Neuronal stem cell (in vitro differentiated cells): ENCODE results near the gene CLDN18.

Source experiments
- DNase-seq: peaks from one replicate; pipeline ENCODE4 v3.0.0-alpha.2; 2013; ENCODE audit warnings: low spot score
- H2AFZ ChIP-seq: one replicate; pipeline ENCODE4 v1.6.1; 2013; ENCODE audit warnings: mild to moderate bottlenecking, low read length, inconsistent platforms
- H2AK5ac ChIP-seq: 2 replicates; pipeline ENCODE4 v1.6.1; 2013; ENCODE audit warnings: low read depth, mild to moderate bottlenecking, inconsistent platforms, low read length, moderate library complexity, mixed read lengths
- H2BK120ac ChIP-seq: 2 replicates; pipeline ENCODE4 v1.6.1; 2013; ENCODE audit warnings: low read depth, mild to moderate bottlenecking, inconsistent platforms, low read length, moderate library complexity, mixed read lengths
- H2BK12ac ChIP-seq: one replicate; pipeline ENCODE4 v1.6.1; 2013; ENCODE audit warnings: low read length, inconsistent platforms
- H2BK15ac ChIP-seq: 2 replicates; pipeline ENCODE4 v1.6.1; 2013; ENCODE audit warnings: mild to moderate bottlenecking, low read length, inconsistent platforms, mixed read lengths
- H2BK5ac ChIP-seq: one replicate; pipeline ENCODE4 v1.6.1; 2013; ENCODE audit warnings: inconsistent platforms, mild to moderate bottlenecking, low read length, moderate library complexity
- H3K14ac ChIP-seq: one replicate; pipeline ENCODE4 v1.6.1; 2013; ENCODE audit warnings: low read length, inconsistent platforms
- H3K18ac ChIP-seq: 2 replicates; pipeline ENCODE4 v1.6.1; 2013; ENCODE audit warnings: low read length, inconsistent platforms
- H3K23ac ChIP-seq: 2 replicates; pipeline ENCODE4 v1.6.1; 2013; ENCODE audit warnings: low read depth, mild to moderate bottlenecking, mixed read lengths, low read length, inconsistent platforms; ENCODE audit not compliant: poor library complexity
- H3K27ac ChIP-seq: replicated peaks from 3 replicates; pipeline ENCODE4 v1.5.1; 2013; ENCODE audit warnings: low read length, inconsistent platforms
- H3K27me3 ChIP-seq, 3 experiments: 2 replicates each; pipeline ENCODE4 v1.6.1; 2013; ENCODE audit warnings: low read length in 3 of 3, mild to moderate bottlenecking in 2 of 3, inconsistent platforms in 1 of 3, low read depth in 1 of 3, mixed read lengths in 1 of 3, moderate library complexity in 1 of 3; ENCODE audit not compliant: control insufficient read depth in 3 of 3, insufficient read depth in 3 of 3
- H3K36me3 ChIP-seq, 2 donors: replicated peaks in 1 of 2; 2 replicates each; pipeline ENCODE4 v1.6.1; 2013; ENCODE audit warnings: low read length in 2 of 2; ENCODE audit not compliant: control insufficient read depth in 2 of 2, insufficient read depth in 2 of 2
- H3K4ac ChIP-seq: 2 replicates; pipeline ENCODE4 v1.6.1; 2013; ENCODE audit warnings: inconsistent platforms, mild to moderate bottlenecking, low read length, moderate library complexity
- H3K4me1 ChIP-seq, 2 donors: 1 replicate in 1 of 2; 2 replicates in 1 of 2; pipeline ENCODE4 v1.6.1; 2013; ENCODE audit warnings: low read length in 2 of 2, low read depth in 1 of 2; ENCODE audit not compliant: control insufficient read depth in 2 of 2, insufficient read depth in 1 of 2
- H3K4me2 ChIP-seq: one replicate; pipeline ENCODE4 v1.6.1; 2013; ENCODE audit warnings: mild to moderate bottlenecking, low read length, inconsistent platforms; ENCODE audit not compliant: insufficient read depth, poor library complexity, severe bottlenecking
- H3K4me3 ChIP-seq, 2 donors: 2 replicates each; pipeline ENCODE4 v1.5.1; 2013; ENCODE audit warnings: low read length in 2 of 2, mild to moderate bottlenecking in 2 of 2, inconsistent platforms in 1 of 2, moderate library complexity in 1 of 2
- H3K79me1 ChIP-seq: one replicate; pipeline ENCODE4 v1.6.1; 2013; ENCODE audit warnings: low read depth, mild to moderate bottlenecking, inconsistent platforms, low read length, moderate library complexity
- H3K9ac ChIP-seq: one replicate; pipeline ENCODE4 v1.6.1; 2013; ENCODE audit warnings: mild to moderate bottlenecking, low read depth, low read length, inconsistent platforms; ENCODE audit not compliant: poor library complexity
- H3K9me3 ChIP-seq, 2 donors: replicated peaks in 1 of 2; 2 replicates each; pipeline versions ENCODE3 to v1.6.1; 2013; ENCODE audit warnings: low read length in 2 of 2, mild to moderate bottlenecking in 2 of 2, inconsistent platforms in 1 of 2, low read depth in 1 of 2, mixed read lengths in 1 of 2, moderate library complexity in 1 of 2; ENCODE audit not compliant: control insufficient read depth in 2 of 2, insufficient read depth in 1 of 2
- H4K8ac ChIP-seq: one replicate; pipeline ENCODE4 v1.6.1; 2013; ENCODE audit warnings: low read depth, mild to moderate bottlenecking, inconsistent platforms, low read length, moderate library complexity
- H4K91ac ChIP-seq: one replicate; pipeline ENCODE4 v1.6.1; 2013; ENCODE audit warnings: low read length, low read depth, mild to moderate bottlenecking, inconsistent platforms; ENCODE audit not compliant: poor library complexity
- WGBS, 2 donors: extraction: QIAGEN DNeasy Blood & Tissue Kit; methylation state at CpG; one replicate each; pipeline ENCODE4 v1.1.7; 2013; ENCODE audit warnings: missing lambda C conversion rate in 2 of 2, mixed read lengths in 1 of 2; ENCODE audit not compliant: insufficient read length in 2 of 2, insufficient replicate concordance in 1 of 2; ENCODE audit errors: extremely low coverage in 2 of 2; 5-methylcytosine and 5-hydroxymethylcytosine counted together

The CLDN18 gene

GRCh38 chr3:138034918-138035317, 25.0 kb downstream of the CLDN18 start:
- no peak overlapping the region for H2BK15ac ChIP-seq
- no peak overlapping the region for H2BK5ac ChIP-seq

DNA sequence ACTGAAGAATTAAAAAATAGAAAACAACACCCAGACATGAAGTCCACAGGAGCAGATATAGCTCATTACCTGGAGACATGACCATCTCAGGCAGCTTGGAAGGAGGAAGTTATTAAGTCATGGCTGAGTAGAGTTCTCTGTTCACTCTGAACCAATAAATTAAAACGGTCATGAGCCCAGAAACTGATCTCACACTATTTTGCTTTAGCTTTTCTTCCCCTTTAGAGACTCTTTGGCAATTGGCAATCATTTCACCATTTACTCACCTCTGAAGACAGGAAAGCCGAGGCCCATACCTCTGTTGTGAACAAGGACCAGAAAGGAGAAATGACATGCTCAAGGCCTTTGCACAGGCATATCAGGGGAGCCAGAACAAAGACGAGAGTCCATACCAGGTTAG, 26.6 kb downstream of the CLDN18 start:
- H2AFZ ChIP-seq: no peak overlapping the region
- no peaks in the 10 kb centered on the region for H3K36me3 ChIP-seq
- no peak for DNase-seq
- H3K27ac ChIP-seq: no peak overlapping the region
- WGBS, 2 donors: no CpG with 5 or more reads among the region's 3 CpGs
- H3K4me3 ChIP-seq: no peak overlapping the region
- H2AK5ac ChIP-seq: no peak overlapping the region
- H3K79me1 ChIP-seq: no peaks in the 10 kb centered on the region
- no peaks in the 10 kb centered on the region for H3K9me3 ChIP-seq
- no peak overlapping the region for H2BK15ac ChIP-seq
- H4K91ac ChIP-seq: no peak overlapping the region
- H3K4ac ChIP-seq: no peak overlapping the region
- H4K8ac ChIP-seq: no peak overlapping the region
- no peak overlapping the region for H3K18ac ChIP-seq
- H3K4me1 ChIP-seq: peaks cover 0 to 5% of the 10 kb centered on the region in 2 donors
- peak overlapping the region; percentile 50 for H3K14ac ChIP-seq
- no peak overlapping the region for H3K23ac ChIP-seq
- no peak overlapping the region for H2BK12ac ChIP-seq
- no peak overlapping the region for H2BK120ac ChIP-seq
- no peaks in the 10 kb centered on the region for H3K27me3 ChIP-seq
- H2BK5ac ChIP-seq: no peak overlapping the region
- H3K4me2 ChIP-seq: no peak overlapping the region
- H3K9ac ChIP-seq: no peak overlapping the region

More at GRCh38 chr3:138034918-138035317, 25.0 kb downstream of the CLDN18 start:
- H3K18ac ChIP-seq: no peak overlapping the region
- no peak overlapping the region for H3K23ac ChIP-seq
- no peak overlapping the region for H3K4me2 ChIP-seq
- no peak overlapping the region for H3K4ac ChIP-seq
- no peak overlapping the region for H2AK5ac ChIP-seq
- no CpG with 5 or more reads among the region's 1 CpG for WGBS, 2 donors
- no peaks in the 10 kb centered on the region for H3K79me1 ChIP-seq
- no peak overlapping the region for H2BK120ac ChIP-seq
- no peak overlapping the region for H2BK12ac ChIP-seq
- no peak overlapping the region for H3K27ac ChIP-seq
- H2AFZ ChIP-seq: no peak overlapping the region
- no peaks in the 10 kb centered on the region for H3K27me3 ChIP-seq
- no peak for DNase-seq
- no peak overlapping the region for H3K9ac ChIP-seq
- no peak overlapping the region for H4K8ac ChIP-seq
- H3K36me3 ChIP-seq: peaks cover 2 to 9% of the 10 kb centered on the region in 2 donors
- no peak overlapping the region for H3K14ac ChIP-seq
- no peak overlapping the region for H4K91ac ChIP-seq
- no peaks in the 10 kb centered on the region for H3K9me3 ChIP-seq
- H3K4me1 ChIP-seq: peaks cover 0 to 5% of the 10 kb centered on the region in 2 donors
- no peak overlapping the region for H3K4me3 ChIP-seq

GRCh38 chr3:138038725-138039462, 28.9 kb downstream of the CLDN18 start:
- no peak overlapping the region for H2BK120ac ChIP-seq
- H3K23ac ChIP-seq: no peak overlapping the region
- H3K4ac ChIP-seq: no peak overlapping the region
- H2BK12ac ChIP-seq: no peak overlapping the region
- H4K8ac ChIP-seq: no peak overlapping the region
- no peak overlapping the region for H3K14ac ChIP-seq
- no peak overlapping the region for H2BK15ac ChIP-seq
- H3K18ac ChIP-seq: no peak overlapping the region
- no peak overlapping the region for H3K4me2 ChIP-seq
- no peaks in the 10 kb centered on the region for H3K27me3 ChIP-seq
- no peak overlapping the region for H4K91ac ChIP-seq
- H3K4me1 ChIP-seq: peaks cover 0 to 5% of the 10 kb centered on the region in 2 donors
- DNase-seq: no peak
- WGBS, 2 donors: no CpG with 5 or more reads among the region's 4 CpGs
- H2BK5ac ChIP-seq: no peak overlapping the region
- no peaks in the 10 kb centered on the region for H3K36me3 ChIP-seq
- no peak overlapping the region for H3K9ac ChIP-seq
- H3K27ac ChIP-seq: no peak overlapping the region
- no peaks in the 10 kb centered on the region for H3K79me1 ChIP-seq
- H3K9me3 ChIP-seq: no peaks in the 10 kb centered on the region
- no peak overlapping the region for H2AK5ac ChIP-seq
- no peak overlapping the region for H3K4me3 ChIP-seq
- H2AFZ ChIP-seq: no peak overlapping the region

DNA sequence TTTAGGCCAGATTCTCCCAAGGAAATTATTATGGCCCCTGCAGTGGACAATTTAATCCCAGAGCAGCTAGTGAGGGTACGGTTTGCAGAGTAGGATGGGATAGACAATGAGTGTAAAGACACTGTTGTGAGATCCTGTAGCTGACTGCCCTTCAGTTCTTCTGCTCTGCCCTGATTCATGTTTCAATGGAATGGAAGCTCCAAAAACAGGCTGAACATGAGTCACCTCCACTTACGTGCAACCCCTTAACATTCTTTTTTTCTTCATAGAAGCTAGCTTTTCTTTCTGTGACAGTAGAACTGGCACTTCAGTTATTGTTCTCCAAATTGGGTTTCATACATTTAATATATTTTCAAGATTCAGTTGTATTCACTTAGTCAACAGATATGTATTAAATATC, 32.1 kb downstream of the CLDN18 start:
- Histone ChIP-seq H2AFZ (no peak overlapping the region), H3K27ac (no peak overlapping the region), H2BK12ac (no peak overlapping the region), H3K23ac (no peak overlapping the region), H2BK5ac (no peak overlapping the region), H3K4me3 (no peak overlapping the region), H4K91ac (no peak overlapping the region), H3K4ac (no peak overlapping the region), H2BK120ac (no peak overlapping the region), H3K18ac (no peak overlapping the region), H3K9me3 (no peaks in the 10 kb centered on the region), H3K79me1 (no peaks in the 10 kb centered on the region), H2AK5ac (no peak overlapping the region), H3K27me3 (no peaks in the 10 kb centered on the region), H4K8ac (no peak overlapping the region), H3K4me2 (no peak overlapping the region), H3K4me1 (peaks cover under 1 to 5% of the 10 kb centered on the region in 2 donors), H2BK15ac (no peak overlapping the region), H3K14ac (no peak overlapping the region), H3K36me3 (peaks cover 0 to 6% of the 10 kb centered on the region in 2 donors), H3K9ac (no peak overlapping the region)
- WGBS, 2 donors: no CpG with 5 or more reads among the region's 2 CpGs
- DNase-seq: no peak
